ENCODE measurements around the gene DPY30.
"Not testable (repeated sequence)": the region's sequence is repeated elsewhere in the genome, so short reads cannot be mapped to it uniquely, and the experiment has no call there.

The DPY30 gene

DNA sequence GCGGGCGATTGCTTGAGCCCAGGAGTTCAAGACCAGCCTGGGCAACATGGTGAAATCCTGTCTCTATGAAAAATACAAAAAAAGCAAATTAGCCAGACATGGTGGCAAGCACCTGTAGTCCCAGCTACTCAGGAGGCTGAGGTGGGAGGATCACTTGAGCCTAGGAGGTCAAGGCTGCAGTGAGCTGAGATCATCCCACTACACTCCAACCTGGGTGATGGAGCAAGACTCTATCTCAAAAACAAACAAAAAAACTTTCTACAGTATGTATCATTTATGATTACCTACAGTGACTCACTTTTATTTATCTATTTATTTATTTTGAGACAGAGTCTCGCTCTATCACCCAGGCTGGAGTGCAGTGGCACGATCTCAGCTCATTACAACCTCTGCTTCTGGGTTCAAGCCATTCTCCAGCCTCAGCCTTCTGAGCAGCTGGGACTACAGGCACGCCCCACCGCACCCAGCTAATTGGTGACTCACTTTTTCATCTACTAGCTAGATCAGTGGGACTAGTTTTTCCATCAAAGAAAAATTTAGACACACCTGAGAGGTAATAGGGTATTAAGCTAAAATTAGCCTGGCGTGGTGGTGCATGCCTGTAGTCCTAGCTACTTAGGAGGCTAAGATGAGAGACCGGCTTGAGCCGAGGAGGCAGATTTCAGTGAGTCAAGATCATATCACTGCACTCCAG is 20.7 kb downstream of the DPY30 start:
- H3K36me3 Mint-ChIP-seq (ENCODE audit: low read depth): peaks cover 31% of the 10 kb centered on the region
- H3K9me3 Mint-ChIP-seq; H3K27me3 Mint-ChIP-seq; H3K4me1 Mint-ChIP-seq (ENCODE audit: low read depth); H3K27ac Mint-ChIP-seq; H3K4me3 Mint-ChIP-seq: not testable (repeated sequence)

DNA sequence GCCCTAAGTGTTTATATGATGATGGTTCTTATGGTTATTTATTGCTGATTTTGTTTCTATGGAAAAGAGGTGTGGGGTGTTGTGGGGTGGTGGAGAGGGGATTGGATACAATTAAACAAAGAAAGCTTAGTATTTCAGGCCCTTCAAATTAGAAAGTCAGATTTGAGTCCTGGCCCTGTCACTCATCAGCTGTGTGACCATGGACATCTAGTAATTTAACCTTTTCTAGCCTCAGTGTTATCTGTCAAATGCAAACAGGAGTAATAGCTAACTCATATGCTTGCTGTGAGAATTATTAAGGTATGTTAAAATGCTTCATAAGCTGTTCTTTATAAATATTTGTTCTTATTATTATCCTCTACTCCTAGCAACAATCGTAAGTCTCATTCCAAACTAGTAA is 26.7 kb downstream of the DPY30 start:
- no peaks in the 10 kb centered on the region for H3K27me3 Mint-ChIP-seq
- H3K4me3 Mint-ChIP-seq: no peak overlapping the region
- peaks cover 28% of the 10 kb centered on the region for H3K36me3 Mint-ChIP-seq (ENCODE audit: low read depth)
- peaks cover 20% of the 10 kb centered on the region for H3K4me1 Mint-ChIP-seq (ENCODE audit: low read depth)
- H3K27ac Mint-ChIP-seq: peak overlapping the region; percentile 38
- no peaks in the 10 kb centered on the region for H3K9me3 Mint-ChIP-seq

DNA sequence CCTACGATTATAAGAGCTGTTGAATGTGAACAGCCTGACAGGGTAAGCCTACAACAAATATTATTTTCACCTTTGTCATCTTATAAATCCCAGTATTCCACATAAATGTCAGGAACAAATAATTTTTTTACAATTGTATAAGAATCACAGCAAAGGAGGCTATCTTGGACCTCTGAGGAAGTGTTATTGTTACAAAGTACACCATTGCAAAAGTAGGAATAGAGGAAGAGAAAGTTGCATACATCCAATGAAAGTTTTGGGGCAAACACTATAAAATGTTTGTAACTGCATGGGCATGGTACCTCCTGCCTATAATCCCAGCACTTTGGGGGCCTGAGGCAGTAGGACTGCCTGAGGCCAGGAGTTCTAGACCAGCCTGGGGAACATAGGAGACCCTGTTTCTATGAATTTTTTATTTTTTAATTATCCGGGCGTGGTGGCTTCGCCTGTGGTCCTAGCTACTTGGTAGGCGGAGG is 28.1 kb downstream of the DPY30 start:
- Mint-ChIP-seq H3K27ac (peak overlapping the region; percentile 98), H3K36me3 (ENCODE audit: low read depth) (peaks cover 30% of the 10 kb centered on the region), H3K4me1 (ENCODE audit: low read depth) (peaks cover 34% of the 10 kb centered on the region), H3K9me3 (no peaks in the 10 kb centered on the region), H3K27me3 (no peaks in the 10 kb centered on the region), H3K4me3 (peak overlapping the region; percentile 89)

DNA sequence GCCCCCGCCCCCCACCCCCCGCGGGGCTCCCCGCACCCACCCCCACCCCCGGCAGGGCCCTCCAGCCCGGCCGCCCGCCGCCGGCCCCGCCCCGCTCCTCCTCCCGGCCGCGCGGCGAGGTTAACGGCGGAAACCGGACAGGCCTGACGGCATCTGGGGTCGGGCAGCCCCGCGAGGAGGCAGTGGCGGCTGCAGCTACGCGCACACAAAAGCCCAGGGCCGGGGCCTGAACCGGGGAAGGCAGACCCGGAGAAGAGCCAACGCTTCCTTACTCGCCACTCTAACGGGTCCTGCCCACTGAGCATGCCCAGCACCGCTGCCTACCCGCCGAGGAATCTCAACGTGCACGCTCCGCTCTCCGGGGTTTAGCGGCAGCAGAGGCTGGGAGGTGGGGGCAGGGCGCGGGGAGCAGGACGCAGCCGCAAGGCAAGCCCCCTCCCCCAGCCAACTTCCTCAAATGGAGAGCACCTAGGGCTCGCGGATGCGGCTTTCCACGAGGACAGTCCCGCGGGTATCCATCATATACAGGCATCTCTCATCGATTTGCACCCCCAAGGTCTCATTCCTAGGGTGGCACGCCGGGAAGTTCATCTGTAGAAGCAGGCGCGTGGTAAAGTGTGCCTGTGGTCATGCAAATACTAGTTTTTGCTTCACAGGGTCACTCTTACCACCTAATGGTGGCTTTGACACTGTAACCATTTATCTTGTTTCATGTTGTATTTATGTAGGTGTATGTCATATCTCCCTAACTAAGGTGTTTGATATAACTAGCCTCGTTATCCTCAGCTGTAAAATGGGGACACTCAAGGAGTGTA is 28.7 kb downstream of the DPY30 start, which contains the start of gene MEMO1:
Gene MEMO1, minus strand, starts transcription at position 339 of the 815 bp plus-strand sequence. CDS start 761 bp downstream, outside the sequence.
- H3K27ac Mint-ChIP-seq: peak within 1 kb of the TSS; percentile 98
- peak within 1 kb of the TSS; percentile 96 for H3K4me3 Mint-ChIP-seq
- no peaks in the 10 kb centered on the region for H3K9me3 Mint-ChIP-seq
- peaks cover 28% of the 10 kb centered on the region for H3K36me3 Mint-ChIP-seq (ENCODE audit: low read depth)
- H3K4me1 Mint-ChIP-seq (ENCODE audit: low read depth): peaks cover 40% of the 10 kb centered on the region
- H3K27me3 Mint-ChIP-seq: no peaks in the 10 kb centered on the region

DNA sequence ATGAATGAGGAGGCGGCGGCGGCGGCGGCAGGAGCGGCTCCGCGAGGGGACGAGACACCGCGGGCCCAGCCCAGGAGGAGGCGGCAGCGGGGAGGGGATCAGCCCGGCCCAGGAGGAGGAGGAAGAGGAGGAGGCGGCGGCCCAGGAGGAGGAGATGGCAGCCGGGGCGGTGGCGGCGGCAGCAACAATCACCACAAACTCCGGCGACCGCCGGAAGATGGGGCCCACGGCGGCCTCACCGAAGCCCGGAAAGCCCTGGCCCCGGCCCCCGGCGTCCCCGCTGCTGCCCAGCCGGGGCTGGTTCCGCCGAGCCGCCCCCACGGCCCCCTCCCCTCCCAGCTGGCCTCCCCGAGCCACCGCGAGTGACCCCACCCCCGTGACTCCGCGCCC is 29.3 kb downstream of the DPY30 start:
- not testable (repeated sequence) for H3K9me3 Mint-ChIP-seq, H3K27ac Mint-ChIP-seq, H3K27me3 Mint-ChIP-seq
- Mint-ChIP-seq H3K4me1 (ENCODE audit: low read depth) (peaks cover 46% of the 10 kb centered on the region), H3K4me3 (peak overlapping the region; percentile 96), H3K36me3 (ENCODE audit: low read depth) (peaks cover 32% of the 10 kb centered on the region)

DNA sequence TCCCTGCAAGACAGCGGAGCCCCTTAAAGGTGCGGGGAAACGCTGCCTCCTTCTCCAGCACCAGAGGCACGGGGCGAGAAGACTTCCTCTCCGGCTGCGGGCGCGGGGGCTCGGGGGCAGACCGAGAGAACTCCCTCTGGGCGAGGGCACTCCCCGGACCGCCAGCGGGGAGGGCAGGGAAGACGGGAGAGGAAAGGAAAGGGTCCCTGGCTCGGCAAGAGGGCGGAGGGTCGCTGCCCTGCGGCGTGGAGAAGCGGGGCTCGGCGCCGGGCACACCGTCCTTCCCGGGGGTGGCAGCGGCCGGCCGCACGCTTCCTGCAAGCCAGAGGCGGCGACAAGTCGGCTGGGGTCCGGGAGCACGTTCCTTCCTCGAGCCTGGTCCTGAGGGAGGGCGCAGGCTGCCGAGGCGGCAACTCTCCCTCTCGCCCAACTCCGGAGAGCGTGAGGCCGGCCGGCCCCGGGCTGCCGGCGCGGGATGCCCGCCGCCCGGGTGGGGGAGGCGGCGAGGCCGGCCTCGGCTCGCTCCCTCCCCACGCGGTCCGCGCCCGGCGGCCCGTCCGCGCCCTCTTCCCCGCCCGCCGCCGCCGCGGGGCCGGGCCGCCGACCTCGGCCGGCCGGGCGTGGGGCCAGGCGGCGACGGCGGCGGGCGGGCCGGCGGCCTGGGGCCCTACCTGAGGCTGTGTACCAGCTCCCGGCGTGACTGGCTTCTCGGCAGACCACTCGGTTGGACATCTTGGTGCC is 29.9 kb downstream of the DPY30 start:
- no peaks in the 10 kb centered on the region for H3K27me3 Mint-ChIP-seq
- peak overlapping the region; percentile 96 for H3K4me3 Mint-ChIP-seq
- peak overlapping the region; percentile 94 for H3K27ac Mint-ChIP-seq
- H3K9me3 Mint-ChIP-seq: no peaks in the 10 kb centered on the region
- peaks cover 30% of the 10 kb centered on the region for H3K36me3 Mint-ChIP-seq (ENCODE audit: low read depth)
- H3K4me1 Mint-ChIP-seq (ENCODE audit: low read depth): peaks cover 52% of the 10 kb centered on the region

DNA sequence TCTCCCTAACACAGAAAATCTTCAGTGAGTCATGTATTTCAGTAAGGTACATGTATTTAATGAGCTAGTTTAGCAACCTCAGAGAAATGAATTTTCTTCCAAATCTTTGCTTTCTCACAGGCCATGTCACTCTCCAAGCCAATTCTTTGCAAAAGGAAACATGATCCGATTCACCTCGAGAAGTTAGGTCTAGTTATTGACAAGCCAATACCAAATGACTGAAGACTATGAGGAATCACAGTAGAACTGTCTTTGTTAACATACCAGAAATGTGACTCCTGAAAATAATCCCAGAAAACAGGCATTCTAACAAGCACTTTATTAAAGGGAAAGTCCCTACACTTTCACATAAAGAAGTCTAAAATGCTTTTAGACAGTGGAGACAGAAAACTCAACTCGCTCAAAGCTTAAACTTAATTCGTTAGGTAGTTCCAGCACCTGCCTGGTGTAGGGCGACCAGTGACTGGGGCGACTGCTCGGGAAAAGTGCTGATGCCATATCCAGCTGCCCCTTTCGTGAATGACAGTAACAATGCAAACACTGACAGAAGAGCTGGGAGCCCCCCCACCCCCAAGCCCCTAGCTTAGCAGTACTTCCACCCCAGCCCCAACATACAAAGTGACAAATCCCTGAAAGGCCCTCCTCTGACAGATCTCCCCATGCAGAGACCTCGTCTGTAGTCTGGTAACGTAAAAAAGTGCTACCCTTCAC is 30.6 kb downstream of the DPY30 start:
- H3K36me3 Mint-ChIP-seq (ENCODE audit: low read depth): peaks cover 29% of the 10 kb centered on the region
- no peaks in the 10 kb centered on the region for H3K27me3 Mint-ChIP-seq
- H3K4me1 Mint-ChIP-seq (ENCODE audit: low read depth): peaks cover 58% of the 10 kb centered on the region
- peak overlapping the region; percentile 94 for H3K27ac Mint-ChIP-seq
- peak overlapping the region; percentile 96 for H3K4me3 Mint-ChIP-seq
- H3K9me3 Mint-ChIP-seq: no peaks in the 10 kb centered on the region

DNA sequence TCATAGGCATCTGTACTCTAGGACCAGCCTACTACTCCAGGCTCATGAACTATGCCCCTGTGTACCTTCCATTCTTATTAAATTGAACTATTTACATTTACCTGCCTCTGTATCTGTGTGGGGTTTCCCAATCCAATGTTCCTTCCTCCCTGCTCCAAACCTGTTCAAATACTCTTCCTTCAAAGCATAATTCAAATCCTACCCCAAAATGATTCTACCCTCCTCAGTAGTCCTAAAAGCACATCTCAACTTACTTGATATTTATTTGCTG is 32.5 kb downstream of the DPY30 start:
- peaks cover 63% of the 10 kb centered on the region for H3K4me1 Mint-ChIP-seq (ENCODE audit: low read depth)
- H3K4me3 Mint-ChIP-seq: no peak overlapping the region
- H3K27ac Mint-ChIP-seq: peak overlapping the region; percentile 28
- peaks cover 26% of the 10 kb centered on the region for H3K36me3 Mint-ChIP-seq (ENCODE audit: low read depth)
- no peaks in the 10 kb centered on the region for H3K9me3 Mint-ChIP-seq
- no peaks in the 10 kb centered on the region for H3K27me3 Mint-ChIP-seq

DNA sequence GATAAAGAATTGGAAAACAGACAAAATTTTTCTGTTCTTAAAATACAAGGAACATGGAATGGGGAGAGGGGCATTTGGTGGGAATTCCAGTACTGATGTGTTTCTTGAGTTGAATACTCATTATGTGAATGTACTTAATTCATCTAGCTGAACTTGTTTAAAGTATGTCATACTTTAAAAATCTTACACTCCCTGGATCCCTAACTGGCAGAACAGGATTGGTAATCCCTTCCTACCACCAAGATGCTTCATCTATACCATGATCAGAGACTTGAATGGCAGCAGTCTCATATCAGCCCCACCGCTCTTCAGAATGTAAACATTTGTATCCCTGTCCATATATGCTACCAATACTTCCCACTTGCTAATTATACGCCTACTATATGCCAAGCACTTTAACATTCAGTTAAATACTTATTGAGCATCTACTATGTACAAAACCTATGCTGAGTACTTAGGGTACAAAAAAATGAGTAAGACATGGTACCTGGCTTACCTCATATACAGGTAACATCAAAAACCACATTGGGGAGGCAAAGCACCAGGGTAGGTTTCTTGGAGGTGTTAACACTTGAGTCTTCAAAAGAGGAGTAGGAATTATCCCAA is 34.1 kb downstream of the DPY30 start:
- no peak overlapping the region for H3K4me3 Mint-ChIP-seq
- peaks cover 19% of the 10 kb centered on the region for H3K36me3 Mint-ChIP-seq (ENCODE audit: low read depth)
- H3K4me1 Mint-ChIP-seq (ENCODE audit: low read depth): peaks cover 58% of the 10 kb centered on the region
- no peaks in the 10 kb centered on the region for H3K27me3 Mint-ChIP-seq
- H3K27ac Mint-ChIP-seq: no peak overlapping the region
- no peaks in the 10 kb centered on the region for H3K9me3 Mint-ChIP-seq

DNA sequence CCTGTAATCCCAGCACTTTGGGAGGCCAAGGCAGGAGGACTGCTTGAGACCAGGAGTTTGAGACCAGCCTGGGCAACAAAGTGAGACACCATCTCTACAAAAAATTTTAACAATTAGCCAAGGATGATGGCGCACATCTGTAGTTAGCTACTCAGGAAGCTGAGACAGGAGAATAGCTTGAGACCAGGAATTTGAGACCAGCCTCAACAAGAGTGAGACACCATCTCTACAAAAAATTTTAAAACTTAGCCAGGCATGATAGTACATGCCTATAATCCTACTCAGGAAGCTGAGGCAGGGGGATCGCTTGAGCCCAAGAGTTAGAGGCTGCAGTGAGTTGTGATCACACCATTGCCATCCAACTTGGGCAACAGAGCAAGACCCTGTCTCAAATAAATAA is 35.8 kb downstream of the DPY30 start:
- H3K4me1 Mint-ChIP-seq (ENCODE audit: low read depth): peaks cover 68% of the 10 kb centered on the region
- no peaks in the 10 kb centered on the region for H3K9me3 Mint-ChIP-seq
- peaks cover 18% of the 10 kb centered on the region for H3K36me3 Mint-ChIP-seq (ENCODE audit: low read depth)
- no peak overlapping the region for H3K27ac Mint-ChIP-seq
- H3K4me3 Mint-ChIP-seq: no peak overlapping the region
- H3K27me3 Mint-ChIP-seq: no peaks in the 10 kb centered on the region

DNA sequence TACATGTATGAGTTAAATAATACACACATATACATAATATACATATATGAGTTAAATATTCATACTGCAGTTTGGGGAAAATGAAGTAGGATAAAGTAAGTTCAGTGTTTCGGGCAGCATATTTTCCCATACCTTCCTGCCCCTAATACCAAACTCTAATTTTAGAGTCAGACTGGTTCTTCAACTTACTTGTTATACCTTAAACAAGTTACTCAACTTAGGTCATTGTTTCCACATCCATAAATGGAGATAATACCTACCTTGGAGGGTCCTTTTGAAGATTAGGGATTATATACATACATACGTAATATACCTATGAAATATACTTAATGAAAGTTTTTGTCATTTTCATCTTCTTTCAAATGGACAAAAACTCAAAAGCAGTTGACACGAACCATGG is 37.2 kb downstream of the DPY30 start:
- Mint-ChIP-seq H3K4me1 (ENCODE audit: low read depth) (peaks cover 67% of the 10 kb centered on the region), H3K27ac (no peak overlapping the region), H3K36me3 (ENCODE audit: low read depth) (peaks cover 16% of the 10 kb centered on the region), H3K4me3 (no peak overlapping the region), H3K27me3 (no peaks in the 10 kb centered on the region), H3K9me3 (no peaks in the 10 kb centered on the region)

DNA sequence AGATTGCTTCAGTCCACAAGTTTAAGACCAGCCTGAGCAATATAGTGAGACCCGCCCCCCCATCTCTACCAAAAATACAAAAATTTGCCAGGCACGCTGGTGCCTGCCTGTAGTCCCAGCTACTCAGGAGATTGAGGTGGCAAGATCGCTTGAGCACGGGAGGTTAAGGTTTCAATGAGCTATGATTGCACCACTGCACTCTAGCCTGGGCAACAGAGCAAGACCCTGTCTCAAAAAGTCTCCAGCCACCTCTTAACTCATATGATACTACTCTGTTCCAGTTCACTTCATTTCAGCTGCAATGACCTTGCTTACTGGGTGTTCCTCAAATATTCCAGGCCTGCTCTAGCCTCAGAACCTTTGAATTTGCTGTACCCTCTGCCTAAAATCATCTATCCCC is 40.2 kb downstream of the DPY30 start:
- H3K36me3 Mint-ChIP-seq (ENCODE audit: low read depth): peaks cover 4% of the 10 kb centered on the region
- no peaks in the 10 kb centered on the region for H3K9me3 Mint-ChIP-seq
- H3K4me3 Mint-ChIP-seq: peak overlapping the region; percentile 15
- no peak overlapping the region for H3K27ac Mint-ChIP-seq
- H3K27me3 Mint-ChIP-seq: no peaks in the 10 kb centered on the region
- H3K4me1 Mint-ChIP-seq (ENCODE audit: low read depth): peaks cover 56% of the 10 kb centered on the region

DNA sequence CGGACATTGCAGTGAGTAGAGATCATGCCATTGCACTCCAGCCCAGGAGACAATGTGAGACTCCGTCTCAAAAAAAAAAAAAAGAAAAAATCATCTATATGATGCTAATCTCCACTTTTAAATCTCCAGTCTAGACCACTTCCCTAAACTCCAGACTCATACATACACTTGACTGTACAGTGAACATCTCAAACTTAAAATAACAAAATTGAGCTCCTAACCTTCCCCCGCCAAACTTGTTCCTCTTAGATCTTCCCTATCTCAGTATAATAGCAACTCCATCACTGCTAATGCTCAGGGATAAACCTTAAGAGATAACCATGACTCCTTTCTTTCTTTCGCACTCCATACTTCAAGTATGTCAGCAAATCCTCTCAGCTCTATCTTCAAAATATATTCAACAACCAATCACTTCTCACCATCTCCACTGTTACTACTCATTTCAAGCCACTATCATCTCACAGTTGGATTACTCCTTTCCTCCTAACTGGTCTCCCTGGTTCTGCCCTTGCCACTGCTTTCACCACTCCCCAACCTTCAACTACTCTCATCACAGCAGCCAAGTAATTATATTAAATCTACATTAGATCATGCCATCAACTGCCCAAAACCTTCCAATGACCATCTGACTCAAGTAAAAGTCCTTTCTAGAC is 40.7 kb downstream of the DPY30 start:
- peaks cover 4% of the 10 kb centered on the region for H3K36me3 Mint-ChIP-seq (ENCODE audit: low read depth)
- H3K27ac Mint-ChIP-seq: peak overlapping the region; percentile 32
- no peaks in the 10 kb centered on the region for H3K27me3 Mint-ChIP-seq
- H3K4me1 Mint-ChIP-seq (ENCODE audit: low read depth): peaks cover 52% of the 10 kb centered on the region
- H3K4me3 Mint-ChIP-seq: no peak overlapping the region
- no peaks in the 10 kb centered on the region for H3K9me3 Mint-ChIP-seq

DNA sequence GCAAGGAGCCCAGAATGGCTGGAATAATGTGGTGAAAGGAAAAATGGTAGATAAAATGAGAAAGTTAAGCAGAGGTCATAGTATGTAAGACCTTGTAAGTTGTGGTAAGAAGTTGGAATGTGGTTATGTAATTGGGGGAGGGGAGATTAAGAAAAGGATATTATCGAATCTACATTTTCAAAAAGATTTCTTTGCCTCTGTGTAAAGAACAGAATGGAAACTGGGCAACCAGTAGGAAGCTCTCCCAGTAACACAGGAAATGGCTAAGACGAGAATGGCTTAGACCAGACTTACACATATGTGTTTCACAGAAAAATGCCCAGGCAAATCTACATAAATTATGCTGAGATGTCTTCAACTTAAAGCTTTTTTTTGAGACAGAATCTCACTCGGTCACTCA is 42.0 kb downstream of the DPY30 start:
- Mint-ChIP-seq H3K36me3 (ENCODE audit: low read depth) (peaks cover 4% of the 10 kb centered on the region), H3K4me3 (no peak overlapping the region), H3K9me3 (no peaks in the 10 kb centered on the region), H3K27me3 (no peaks in the 10 kb centered on the region), H3K27ac (peak overlapping the region; percentile 54), H3K4me1 (ENCODE audit: low read depth) (peaks cover 56% of the 10 kb centered on the region)

All from stimulated activated naive CD8-positive, alpha-beta T cell treated with anti-CD3 and anti-CD28 coated beads, Interleukin-15, Interleukin-2, amounts not matched to agents 100 ng/mL and 50 ng/mL, for 24 hours (primary cell).